ENCODE data around the gene SUOX.

DNA sequence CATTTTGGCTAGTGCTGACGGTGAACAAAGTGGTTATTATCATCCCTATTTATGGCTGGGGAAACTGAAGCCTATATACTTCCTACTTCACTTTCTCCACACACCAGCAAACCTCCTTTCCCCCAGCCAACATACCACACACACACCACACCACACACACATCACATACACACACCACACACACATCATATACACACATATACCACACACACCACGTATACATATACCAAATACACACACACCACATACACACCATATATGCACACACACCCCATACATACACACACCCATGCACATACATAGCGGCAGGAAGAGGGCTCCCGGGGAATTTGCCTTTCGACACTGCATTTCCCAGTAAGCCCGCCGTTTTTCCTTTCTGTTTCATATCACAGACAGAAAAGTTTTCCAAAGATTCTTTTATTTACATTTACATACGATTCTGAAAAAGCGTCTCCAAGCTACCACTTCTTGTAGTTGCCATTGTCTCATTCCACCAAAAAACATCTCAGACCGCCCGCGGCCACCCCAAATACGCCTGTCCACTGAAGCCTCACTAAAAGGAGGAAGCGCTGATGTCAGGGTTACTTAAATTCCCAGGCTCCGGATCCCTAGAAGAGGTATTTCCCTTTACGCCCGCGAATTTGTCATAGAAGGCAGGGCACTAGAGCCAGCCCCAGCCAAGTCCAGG lies 24.0 kb upstream of the SUOX start:
- TF ChIP-seq, protein P1, sequence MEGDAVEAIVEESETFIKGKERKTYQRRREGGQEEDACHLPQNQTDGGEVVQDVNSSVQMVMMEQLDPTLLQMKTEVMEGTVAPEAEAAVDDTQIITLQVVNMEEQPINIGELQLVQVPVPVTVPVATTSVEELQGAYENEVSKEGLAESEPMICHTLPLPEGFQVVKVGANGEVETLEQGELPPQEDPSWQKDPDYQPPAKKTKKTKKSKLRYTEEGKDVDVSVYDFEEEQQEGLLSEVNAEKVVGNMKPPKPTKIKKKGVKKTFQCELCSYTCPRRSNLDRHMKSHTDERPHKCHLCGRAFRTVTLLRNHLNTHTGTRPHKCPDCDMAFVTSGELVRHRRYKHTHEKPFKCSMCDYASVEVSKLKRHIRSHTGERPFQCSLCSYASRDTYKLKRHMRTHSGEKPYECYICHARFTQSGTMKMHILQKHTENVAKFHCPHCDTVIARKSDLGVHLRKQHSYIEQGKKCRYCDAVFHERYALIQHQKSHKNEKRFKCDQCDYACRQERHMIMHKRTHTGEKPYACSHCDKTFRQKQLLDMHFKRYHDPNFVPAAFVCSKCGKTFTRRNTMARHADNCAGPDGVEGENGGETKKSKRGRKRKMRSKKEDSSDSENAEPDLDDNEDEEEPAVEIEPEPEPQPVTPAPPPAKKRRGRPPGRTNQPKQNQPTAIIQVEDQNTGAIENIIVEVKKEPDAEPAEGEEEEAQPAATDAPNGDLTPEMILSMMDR (conservative IDR thresholded peaks at IDR 0.05; ENCODE audit: low read depth, low read length): no peak
- no peak for TF ChIP-seq EZH2phosphoT487 (IDR thresholded peaks at IDR 0.05; ENCODE audit: borderline replicate concordance, low read length)
- no peak for TF ChIP-seq EZH2 (IDR thresholded peaks at IDR 0.05; ENCODE audit: low read length, unreplicated experiment)
